Ectodermal cell (in vitro differentiated cells): ENCODE data around the gene CSNK1G1.
"Not testable (repeated sequence)": the region's sequence is repeated elsewhere in the genome, so short reads cannot be mapped to it uniquely, and the experiment has no call there.

Source experiments
- H3K27ac ChIP-seq: 2 replicates; pipeline ENCODE4 v1.7.0; 2013; ENCODE audit warnings: mild to moderate bottlenecking, low read depth, low read length; ENCODE audit not compliant: insufficient read depth, poor library complexity, severe bottlenecking
- H3K27me3 ChIP-seq: 2 replicates; pipeline ENCODE4 v1.7.0; 2013; ENCODE audit warnings: mild to moderate bottlenecking, low read length; ENCODE audit not compliant: insufficient read depth, control insufficient read depth, poor library complexity, severe bottlenecking
- H3K36me3 ChIP-seq: one replicate; pipeline ENCODE4 v1.7.0; 2013; ENCODE audit warnings: low read length; ENCODE audit not compliant: control insufficient read depth, insufficient read depth
- H3K4me1 ChIP-seq: one replicate; pipeline ENCODE4 v1.7.0; 2013; ENCODE audit warnings: low read length; ENCODE audit not compliant: control insufficient read depth, insufficient read depth
- H3K4me3 ChIP-seq: 2 replicates; pipeline ENCODE4 v1.7.0; 2013; ENCODE audit warnings: low read depth, low read length, control low read depth; ENCODE audit not compliant: insufficient read depth
- H3K9me3 ChIP-seq: 2 replicates; pipeline ENCODE4 v1.7.0; 2013; ENCODE audit warnings: mild to moderate bottlenecking, low read length, moderate library complexity; ENCODE audit not compliant: control insufficient read depth
- WGBS, 2 experiments: methylation state at CpG; one replicate each; pipeline ENCODE4 v1.1.7; 2013; ENCODE audit warnings: missing lambda C conversion rate in 2 of 2; 5-methylcytosine and 5-hydroxymethylcytosine counted together

The CSNK1G1 gene

DNA sequence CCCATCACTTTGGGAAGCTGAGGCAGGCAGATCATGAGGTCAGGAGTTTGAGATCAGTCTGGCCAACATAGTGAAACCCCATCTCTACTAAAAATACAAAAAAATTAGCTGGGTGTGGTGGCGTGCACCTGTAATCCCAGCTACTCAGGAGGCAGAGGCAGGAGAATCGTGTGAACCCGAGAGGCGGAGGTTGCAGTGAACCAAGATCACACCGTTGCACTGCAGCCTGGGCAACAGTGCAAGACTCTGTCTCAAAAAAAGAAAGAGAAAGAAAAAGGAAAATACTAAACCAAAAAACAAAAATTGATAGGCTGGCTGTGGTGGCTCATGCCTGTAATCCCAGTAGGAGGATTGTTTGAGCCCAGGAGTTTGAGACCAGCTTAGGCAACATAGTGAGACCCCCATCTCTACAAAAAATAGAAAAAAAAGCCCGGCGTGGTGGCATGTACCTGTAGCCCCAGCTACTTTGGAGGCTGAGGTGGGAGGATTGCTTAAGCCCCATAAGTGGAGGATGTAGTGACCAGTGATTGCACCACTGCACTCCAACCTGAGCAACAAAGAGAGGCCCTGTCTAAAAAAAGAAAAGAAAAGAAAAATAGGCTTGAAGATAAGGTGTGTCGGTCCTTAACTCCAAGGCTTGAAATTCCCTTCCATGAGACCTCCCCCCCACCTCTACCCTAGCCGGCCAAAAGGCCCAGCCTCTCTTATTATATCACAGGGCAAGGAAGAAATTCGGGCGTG, 24.3 kb upstream of the CSNK1G1 start:
- WGBS, 2 experiments, result 67 to 69% methylated on average over 11 of the region's 11 CpGs
- Histone ChIP-seq H3K4me3 (peak overlapping the region; percentile 58), H3K36me3 (peaks cover 12% of the 10 kb centered on the region)
- H3K27ac ChIP-seq, H3K9me3 ChIP-seq, H3K27me3 ChIP-seq, H3K4me1 ChIP-seq: not testable (repeated sequence)

DNA sequence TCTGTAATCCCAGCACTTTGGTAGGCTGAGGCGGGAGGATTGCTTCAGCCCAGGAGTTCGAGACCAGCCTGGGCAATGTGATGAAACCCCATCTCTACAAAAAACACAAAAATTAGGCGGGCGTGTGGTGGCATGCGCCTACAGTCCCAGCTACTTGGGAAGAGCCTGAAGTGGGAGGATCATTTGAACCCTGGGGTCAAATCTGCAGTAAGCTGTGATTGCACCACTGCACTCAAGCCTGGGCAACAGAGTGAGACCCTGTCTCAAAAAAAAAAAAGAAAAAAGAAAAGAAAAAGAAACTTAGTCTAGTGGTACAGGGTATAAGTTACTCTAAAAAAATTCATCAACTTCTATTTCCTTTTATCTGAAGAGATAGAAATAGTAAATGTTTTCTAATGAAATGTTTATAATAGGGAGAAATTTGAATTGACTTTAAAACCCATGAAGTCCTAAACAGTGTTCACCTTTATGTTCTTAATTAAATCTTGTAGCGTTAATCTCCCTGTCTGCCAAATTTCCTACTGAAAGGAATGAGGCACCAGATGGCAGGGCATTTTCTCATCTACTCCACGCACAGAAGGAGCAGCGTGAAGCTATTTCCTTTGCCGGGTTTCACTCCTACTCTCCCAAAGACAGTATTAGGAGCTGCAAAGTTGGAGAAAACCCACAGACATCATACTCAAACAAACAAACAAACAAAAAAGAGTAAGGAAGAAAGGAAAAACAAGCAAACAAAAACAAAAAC, 23.4 kb upstream of the CSNK1G1 start:
- Histone ChIP-seq H3K4me1 (no peaks in the 10 kb centered on the region), H3K36me3 (peaks cover 14% of the 10 kb centered on the region), H3K27me3 (no peaks in the 10 kb centered on the region), H3K9me3 (no peaks in the 10 kb centered on the region), H3K27ac (no peak overlapping the region), H3K4me3 (peak overlapping the region; percentile 58)
- 77 to 79% methylated on average over 9 of the region's 9 CpGs for WGBS, 2 experiments

DNA sequence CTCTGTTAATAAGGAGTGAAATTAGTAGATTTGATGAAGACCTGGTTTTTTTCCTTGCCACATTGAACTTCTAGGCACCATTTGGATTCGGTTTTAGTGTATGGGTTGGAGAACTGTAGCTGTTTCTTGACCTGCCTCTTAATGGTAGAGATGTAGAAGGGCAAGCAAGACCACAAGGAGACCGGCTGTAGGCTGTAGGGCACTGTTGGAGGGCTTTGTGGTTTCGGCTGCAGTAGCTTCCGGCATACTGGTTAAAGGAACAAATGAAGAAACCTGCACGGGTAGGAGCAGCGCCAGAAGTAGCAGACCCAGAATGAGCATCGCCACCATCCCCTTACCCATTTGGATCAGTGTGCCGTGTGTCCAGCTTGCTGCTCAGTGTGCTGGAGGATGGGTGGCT, 17.4 kb upstream of the CSNK1G1 start:
- Histone ChIP-seq H3K9me3 (no peaks in the 10 kb centered on the region), H3K27ac (no peak overlapping the region), H3K27me3 (no peaks in the 10 kb centered on the region), H3K4me1 (no peaks in the 10 kb centered on the region), H3K4me3 (no peak overlapping the region), H3K36me3 (peaks cover 19% of the 10 kb centered on the region)
- 96 to 97% methylated on average over 8 of the region's 8 CpGs for WGBS, 2 experiments

DNA sequence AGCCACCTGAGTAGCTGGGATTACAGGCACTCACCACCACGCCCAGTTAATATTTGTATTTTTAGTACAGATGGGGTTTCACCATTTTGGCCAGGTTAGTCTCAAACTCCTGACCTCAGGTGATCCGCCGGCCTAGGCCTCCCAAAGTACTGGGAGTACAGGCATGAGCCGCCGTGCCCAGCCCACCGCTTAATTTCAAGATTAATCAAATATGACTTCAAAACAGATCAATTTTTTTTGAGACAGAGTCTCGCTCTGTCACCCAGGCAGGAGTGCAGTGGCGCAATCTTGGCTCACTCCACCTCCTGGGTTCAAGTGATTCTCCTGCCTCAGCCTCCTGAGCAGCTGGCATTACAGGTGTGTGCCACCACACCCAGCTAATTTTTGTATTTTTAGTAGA, 15.4 kb upstream of the CSNK1G1 start:
- not testable (repeated sequence) for H3K4me3 ChIP-seq, H3K4me1 ChIP-seq, H3K9me3 ChIP-seq, H3K27ac ChIP-seq, H3K27me3 ChIP-seq
- 91 to 92% methylated on average over 8 of the region's 8 CpGs for WGBS, 2 experiments
- peaks cover 15% of the 10 kb centered on the region for H3K36me3 ChIP-seq

DNA sequence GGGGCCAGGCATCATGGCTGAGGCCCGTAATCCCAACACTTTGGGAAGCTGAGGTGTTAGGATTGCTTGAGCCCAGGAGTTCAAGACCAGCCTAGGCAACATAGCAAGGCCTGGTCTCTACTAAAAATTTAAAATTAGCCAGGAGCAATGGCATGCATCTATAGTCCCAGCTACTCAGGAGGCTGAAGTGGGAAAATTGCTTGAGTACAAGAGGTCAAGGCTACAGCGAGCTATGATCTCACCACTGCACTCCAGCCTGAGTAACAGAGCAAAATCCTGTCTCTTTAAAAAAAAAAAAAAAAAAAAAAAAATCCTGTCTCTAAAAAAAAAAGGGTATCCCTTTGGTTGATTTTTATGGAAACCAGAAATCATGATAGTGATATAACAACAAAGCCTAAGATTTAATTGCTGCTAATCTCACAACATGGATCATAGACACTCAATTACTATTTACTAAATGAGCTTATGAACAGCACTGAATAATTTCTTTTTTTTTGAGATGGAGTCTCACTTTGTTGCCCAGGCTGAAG, 13.2 kb upstream of the CSNK1G1 start:
- no peak overlapping the region for H3K27ac ChIP-seq
- H3K27me3 ChIP-seq, result no peaks in the 10 kb centered on the region
- H3K9me3 ChIP-seq, result no peaks in the 10 kb centered on the region
- H3K4me3 ChIP-seq, result no peak overlapping the region
- WGBS, 2 experiments, result 94 to 97% methylated on average over 2 of the region's 2 CpGs
- H3K36me3 ChIP-seq, result peaks cover 6% of the 10 kb centered on the region
- H3K4me1 ChIP-seq, result no peaks in the 10 kb centered on the region

DNA sequence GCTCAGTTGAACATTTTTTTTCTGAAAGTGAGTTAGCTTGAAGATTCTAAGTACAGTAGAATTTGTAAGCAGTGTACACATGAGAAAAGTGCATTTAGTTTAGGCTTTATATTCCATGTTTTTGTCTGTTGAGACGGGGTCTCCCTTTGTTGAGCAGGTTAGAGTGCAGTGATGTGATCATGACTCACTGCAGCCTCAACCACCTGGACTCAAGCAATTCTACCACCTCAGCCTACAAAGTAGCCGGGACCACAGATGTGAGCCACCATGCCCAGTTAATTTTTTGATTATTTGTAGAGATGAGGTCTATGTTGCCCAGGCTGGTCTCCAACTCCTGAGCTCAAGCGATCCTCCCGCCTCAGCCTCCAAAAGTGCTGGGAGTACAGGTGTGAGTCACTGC, 5.3 kb upstream of the CSNK1G1 start:
- Histone ChIP-seq H3K9me3 (no peaks in the 10 kb centered on the region), H3K4me1 (no peaks in the 10 kb centered on the region), H3K27me3 (no peaks in the 10 kb centered on the region), H3K27ac (no peak overlapping the region), H3K36me3 (peaks cover 4% of the 10 kb centered on the region), H3K4me3 (no peak overlapping the region)
- WGBS, 2 experiments, result 97 to 98% methylated on average over 4 of the region's 4 CpGs

DNA sequence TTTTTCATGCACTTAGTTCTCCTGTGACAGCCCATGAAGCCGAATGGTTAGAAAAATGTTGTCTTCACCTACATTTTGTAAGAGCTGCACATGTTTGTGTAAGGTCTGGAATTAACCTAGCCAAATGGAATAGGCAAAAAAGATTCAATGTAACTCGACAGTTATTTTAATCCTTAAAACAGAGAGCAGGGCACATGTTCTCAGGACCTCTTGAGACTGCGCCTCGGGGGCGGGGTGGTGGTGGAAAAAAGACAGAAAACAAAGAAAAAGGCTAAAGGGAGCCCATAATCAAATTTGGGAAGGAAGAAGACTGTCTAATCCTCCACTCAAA, 702 bp upstream of the CSNK1G1 start:
- WGBS, 2 experiments, result 82 to 90% methylated on average over 5 of the region's 5 CpGs
- no peaks in the 10 kb centered on the region for H3K9me3 ChIP-seq
- peak overlapping the region; percentile 85 for H3K27ac ChIP-seq
- H3K27me3 ChIP-seq, result no peaks in the 10 kb centered on the region
- H3K4me1 ChIP-seq, result peaks cover 6% of the 10 kb centered on the region
- H3K36me3 ChIP-seq, result no peaks in the 10 kb centered on the region
- peak overlapping the region; percentile 82 for H3K4me3 ChIP-seq

DNA sequence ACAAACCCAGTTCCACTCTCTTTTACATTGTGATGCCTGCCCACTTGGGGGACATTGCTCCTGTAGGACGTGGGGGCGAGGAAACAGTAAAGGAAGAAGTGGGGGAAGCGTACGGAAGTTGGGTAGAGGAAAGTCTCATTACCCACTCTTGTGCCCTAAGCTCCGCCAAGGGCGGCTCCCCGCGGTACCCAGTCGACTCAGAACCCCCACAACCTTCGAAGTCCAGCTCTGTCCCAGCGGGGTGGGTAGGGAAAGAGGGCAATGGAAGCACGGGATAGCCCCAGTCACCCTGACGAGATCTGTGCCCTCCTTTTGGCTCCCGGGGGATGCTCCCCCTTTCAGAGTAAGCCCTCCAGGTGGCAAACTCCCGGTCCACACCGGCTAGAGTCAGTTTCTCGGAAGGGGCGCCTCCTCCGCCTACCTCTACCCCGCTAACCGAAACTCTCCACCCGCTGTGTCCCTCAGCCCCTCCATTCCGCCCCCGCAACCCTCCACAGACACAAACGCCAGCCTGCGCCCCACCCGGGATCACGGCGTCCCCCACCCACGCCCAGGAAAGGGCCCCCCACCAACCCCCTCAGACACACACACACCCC, 527 bp downstream of the CSNK1G1 start:
- no peaks in the 10 kb centered on the region for H3K27me3 ChIP-seq
- H3K4me3 ChIP-seq, result peak overlapping the region; percentile 82
- WGBS, 2 experiments, result 0 to 1% methylated on average over 28 to 30 of the region's 30 CpGs

DNA sequence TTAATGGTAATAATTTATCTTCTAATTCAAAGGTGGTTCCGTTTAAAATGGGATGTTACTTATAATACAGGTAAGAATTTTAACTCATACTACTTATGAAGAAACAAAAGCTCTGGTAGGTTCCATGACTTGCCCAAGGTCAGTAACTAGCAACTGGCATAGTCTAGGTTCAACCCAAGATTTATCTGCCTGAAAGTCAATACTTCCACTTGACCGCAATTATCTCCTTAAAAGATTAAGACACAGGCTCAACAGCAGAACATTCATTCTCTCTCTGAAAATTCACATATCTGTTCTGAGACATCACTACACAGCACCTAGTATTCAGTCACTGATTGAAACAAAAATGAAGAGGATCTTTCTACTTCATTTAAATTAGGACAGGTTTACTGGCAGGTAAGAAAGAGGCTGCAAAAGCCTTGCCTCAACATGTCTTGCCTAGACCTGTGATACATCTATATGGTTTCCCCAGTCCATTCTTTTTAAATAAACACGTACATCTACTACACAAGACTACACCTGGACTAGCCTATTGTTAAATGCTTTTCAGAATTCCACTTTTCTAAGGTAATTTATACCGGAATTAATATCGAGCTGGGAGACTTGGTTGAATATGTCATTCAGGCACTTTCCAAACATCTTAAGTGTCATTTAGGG, 1.2 kb downstream of the CSNK1G1 start:
- 33 to 34% methylated on average over 4 of the region's 5 CpGs for WGBS, 2 experiments
- H3K4me1 ChIP-seq, result peaks cover 6% of the 10 kb centered on the region
- H3K36me3 ChIP-seq, result no peaks in the 10 kb centered on the region
- no peaks in the 10 kb centered on the region for H3K27me3 ChIP-seq
- H3K27ac ChIP-seq, result no peak overlapping the region
- no peaks in the 10 kb centered on the region for H3K9me3 ChIP-seq
- peak overlapping the region; percentile 82 for H3K4me3 ChIP-seq

More for the DNA sequence above, 527 bp downstream of the CSNK1G1 start:
- Histone ChIP-seq H3K9me3 (no peaks in the 10 kb centered on the region), H3K27ac (peak overlapping the region; percentile 94), H3K4me1 (peaks cover 6% of the 10 kb centered on the region), H3K36me3 (no peaks in the 10 kb centered on the region)

DNA sequence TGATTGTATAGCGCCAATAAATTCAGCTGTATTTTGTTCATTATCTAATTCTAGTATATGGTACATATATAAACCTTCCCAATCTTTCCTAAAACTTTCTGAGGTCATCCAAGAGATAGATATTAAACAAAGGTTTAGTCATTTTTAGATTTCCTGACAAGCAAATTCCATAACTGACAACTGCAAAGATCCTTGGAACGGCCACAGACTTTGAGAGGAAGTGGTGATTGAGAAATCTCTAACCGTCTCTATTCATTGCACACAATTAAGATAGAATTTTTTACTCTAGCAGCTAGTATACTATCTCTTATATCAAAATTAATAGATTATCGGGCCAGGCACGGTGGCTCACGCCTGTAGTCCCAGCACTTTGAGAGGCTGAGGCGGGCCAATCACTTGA, 4.7 kb downstream of the CSNK1G1 start:
- H3K9me3 ChIP-seq, result no peaks in the 10 kb centered on the region
- H3K36me3 ChIP-seq, result no peaks in the 10 kb centered on the region
- WGBS, 2 experiments, result 90 to 98% methylated on average over 6 of the region's 7 CpGs
- peaks cover 6% of the 10 kb centered on the region for H3K4me1 ChIP-seq
- H3K27me3 ChIP-seq, result no peaks in the 10 kb centered on the region
- no peak overlapping the region for H3K4me3 ChIP-seq
- no peak overlapping the region for H3K27ac ChIP-seq
